Stimulated activated CD4-positive, alpha-beta T cell treated with anti-CD3 and anti-CD28 coated beads, Interleukin-4, amount 100 ng/mL, for 48 hours (primary cell): ENCODE results near the gene TAF1C.

Source experiments
- DNase-seq, 2 donors: peaks; one replicate each; pipeline ENCODE4 v3.0.0-alpha.2; 2020; ENCODE audit warnings: low read depth in 2 of 2

TAF1C gene

GRCh38 chr16:84156342-84156784 is 30.5 kb downstream of the TAF1C start:
- DNase-seq = no peak

- no peak for DNase-seq
These were observed 31.1 kb downstream of the TAF1C start for GRCh38 chr16:84155771-84156170.

- DNase-seq = no peak
These were observed 31.6 kb downstream of the TAF1C start for GRCh38 chr16:84155226-84155625.

- DNase-seq = no peak
These were observed 33.1 kb downstream of the TAF1C start for GRCh38 chr16:84153660-84154214.

- no peak for DNase-seq
These were observed 35.9 kb downstream of the TAF1C start for GRCh38 chr16:84150926-84151325.

GRCh38 chr16:84144859-84145639 is 41.8 kb downstream of the TAF1C start, which contains the start of the genes DNAAF1 and HSDL1:
TSS of gene DNAAF1 (plus strand) at chr16:84145308. CDS start at chr16:84145441, 133 bp downstream.
TSS of gene HSDL1 (minus strand) at chr16:84145177. CDS start at chr16:84131321, 13,856 bp downstream.
- DNase-seq = peak; percentile 90 to 95

GRCh38 chr16:84144209-84144858 is 42.5 kb downstream of the TAF1C start:
- DNase-seq = peak; percentile 12 to 41

GRCh38 chr16:84143784-84144199 is 43.1 kb downstream of the TAF1C start:
- DNase-seq = no peak

- no peak for DNase-seq
These were observed 43.8 kb downstream of the TAF1C start for GRCh38 chr16:84143081-84143480.

- DNase-seq = no peak
These were observed 45.6 kb downstream of the TAF1C start for GRCh38 chr16:84141143-84141670.

GRCh38 chr16:84139628-84140258 is 47.1 kb downstream of the TAF1C start:
- DNase-seq = no peak

- DNase-seq = no peak
These were observed 47.8 kb downstream of the TAF1C start for GRCh38 chr16:84138824-84139627.

GRCh38 chr16:84138500-84138823 is 48.4 kb downstream of the TAF1C start:
- DNase-seq = no peak

GRCh38 chr16:84137769-84138357 is 49.0 kb downstream of the TAF1C start:
- no peak for DNase-seq

GRCh38 chr16:84137287-84137686 is 49.6 kb downstream of the TAF1C start:
- no peak for DNase-seq

- DNase-seq = no peak
These were observed 50.3 kb downstream of the TAF1C start for GRCh38 chr16:84136331-84137125.

GRCh38 chr16:84132527-84133285 is 54.2 kb downstream of the TAF1C start:
- no peak for DNase-seq

GRCh38 chr16:84131117-84131516 is 55.7 kb downstream of the TAF1C start:
- no peak for DNase-seq
